Measurements from ENCODE around the gene ZNF746.

DNA sequence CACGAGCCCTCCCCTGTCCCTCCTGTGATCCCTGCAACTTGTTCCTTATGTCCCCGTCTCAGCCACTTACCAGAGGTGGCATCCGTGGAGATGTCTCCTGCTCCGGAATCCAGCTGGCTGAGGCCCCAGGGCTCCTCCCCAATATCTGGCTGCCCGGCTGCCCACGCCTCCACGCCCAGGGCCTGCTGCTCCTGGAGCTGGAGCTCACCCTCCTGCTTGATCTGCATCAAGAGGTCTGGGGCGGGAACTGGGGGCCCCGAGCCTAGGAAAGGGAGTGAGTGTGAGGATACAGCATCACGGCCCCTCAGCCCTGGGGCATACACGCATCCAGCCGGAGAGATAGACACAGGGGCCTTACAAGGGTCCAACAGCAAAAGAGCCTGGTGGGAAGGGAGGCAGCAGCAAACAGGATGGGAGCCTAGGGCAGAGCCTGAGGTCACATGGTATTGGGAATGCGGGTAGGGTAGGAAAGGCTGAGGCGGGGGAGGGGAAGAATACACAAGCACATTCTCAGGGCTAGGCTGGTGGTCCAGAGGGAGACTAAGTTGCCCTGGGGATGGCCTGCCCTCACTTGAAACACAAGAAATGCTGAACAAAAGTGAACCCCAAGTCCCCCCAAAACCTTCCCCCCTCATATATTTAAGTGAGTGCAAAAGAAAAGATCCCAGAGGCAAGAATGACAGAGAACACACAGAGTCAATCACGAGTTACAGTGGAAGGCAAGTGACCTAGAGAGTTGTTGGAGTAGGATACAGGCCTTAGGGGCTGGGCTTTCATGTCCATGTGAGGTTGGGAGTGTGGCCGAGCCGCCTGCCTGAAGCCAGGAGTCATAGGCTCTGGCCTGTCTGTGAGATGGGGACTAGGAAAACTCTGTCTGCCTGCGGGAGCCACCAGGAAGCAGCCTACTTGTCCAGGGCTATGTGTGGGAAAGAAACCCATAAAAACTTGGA, 19.8 kb downstream of the ZNF746 start:
- no peak for TF ChIP-seq CTCF (IDR thresholded peaks at IDR 0.05; ENCODE audit: insufficient read depth, low read depth, low read length)
- TF ChIP-seq EZH2 (IDR thresholded peaks at IDR 0.05; ENCODE audit: insufficient read depth, low read length), result no peak
